ENCODE results near the gene FNDC3B.

Gene FNDC3B

GRCh38 chr3:172290457-172290856 lies 251.1 kb downstream of the FNDC3B start:
- H3K27ac ChIP-seq (ENCODE audit: low read depth, low read length, poor library complexity, severe bottlenecking): no peak overlapping the region
- H3K27me3 ChIP-seq (ENCODE audit: insufficient read depth, low read length): no peaks in the 10 kb centered on the region
- TF ChIP-seq CTCF (IDR thresholded peaks at IDR 0.05; ENCODE audit: low read length) (no peak), EZH2 (IDR thresholded peaks at IDR 0.05; ENCODE audit: borderline replicate concordance, low read length) (no peak)
- no peaks in the 10 kb centered on the region for H3F3A ChIP-seq (ENCODE audit: insufficient read depth, low read length)
- H3K9ac ChIP-seq (ENCODE audit: low read length): no peak overlapping the region
- no peaks in the 10 kb centered on the region for H3K9me2 ChIP-seq (ENCODE audit: low read depth, low read length)
- H3K4me3 ChIP-seq (ENCODE audit: low read depth, low read length, poor library complexity, severe bottlenecking): no peak overlapping the region
- no peaks in the 10 kb centered on the region for H3K36me3 ChIP-seq (ENCODE audit: insufficient read depth, low read length)
- H2AFZ ChIP-seq (ENCODE audit: low read length): no peak overlapping the region
- peaks cover 7% of the 10 kb centered on the region for H3K4me1 ChIP-seq (ENCODE audit: insufficient read depth, low read length, severe bottlenecking)
- H3K9me3 ChIP-seq (ENCODE audit: low read length): no peaks in the 10 kb centered on the region
- no peak overlapping the region for H3K4me2 ChIP-seq (ENCODE audit: low read length)
- H4K20me1 ChIP-seq (ENCODE audit: insufficient read depth, low read length): no peaks in the 10 kb centered on the region
- H3K79me2 ChIP-seq (ENCODE audit: insufficient read depth, low read length): no peaks in the 10 kb centered on the region

GRCh38 chr3:172291650-172292049 lies 252.3 kb downstream of the FNDC3B start:
- Histone ChIP-seq H3K4me2 (ENCODE audit: low read length) (no peak overlapping the region), H3F3A (ENCODE audit: insufficient read depth, low read length) (no peaks in the 10 kb centered on the region), H2AFZ (ENCODE audit: low read length) (no peak overlapping the region), H3K9me2 (ENCODE audit: low read depth, low read length) (no peaks in the 10 kb centered on the region), H3K4me1 (ENCODE audit: insufficient read depth, low read length, severe bottlenecking) (peaks cover 7% of the 10 kb centered on the region), H3K27ac (ENCODE audit: low read depth, low read length, poor library complexity, severe bottlenecking) (no peak overlapping the region), H3K9me3 (ENCODE audit: low read length) (no peaks in the 10 kb centered on the region), H3K79me2 (ENCODE audit: insufficient read depth, low read length) (no peaks in the 10 kb centered on the region), H4K20me1 (ENCODE audit: insufficient read depth, low read length) (no peaks in the 10 kb centered on the region), H3K36me3 (ENCODE audit: insufficient read depth, low read length) (no peaks in the 10 kb centered on the region), H3K4me3 (ENCODE audit: low read depth, low read length, poor library complexity, severe bottlenecking) (no peak overlapping the region), H3K9ac (ENCODE audit: low read length) (no peak overlapping the region), H3K27me3 (ENCODE audit: insufficient read depth, low read length) (no peaks in the 10 kb centered on the region)
- TF ChIP-seq CTCF (IDR thresholded peaks at IDR 0.05; ENCODE audit: low read length) (no peak), EZH2 (IDR thresholded peaks at IDR 0.05; ENCODE audit: borderline replicate concordance, low read length) (no peak)

GRCh38 chr3:172292422-172292821 lies 253.0 kb downstream of the FNDC3B start:
- H2AFZ ChIP-seq (ENCODE audit: low read length): no peak overlapping the region
- no peaks in the 10 kb centered on the region for H3K79me2 ChIP-seq (ENCODE audit: insufficient read depth, low read length)
- TF ChIP-seq EZH2 (IDR thresholded peaks at IDR 0.05; ENCODE audit: borderline replicate concordance, low read length) (no peak), CTCF (IDR thresholded peaks at IDR 0.05; ENCODE audit: low read length) (no peak)
- H3K4me3 ChIP-seq (ENCODE audit: low read depth, low read length, poor library complexity, severe bottlenecking): no peak overlapping the region
- H3K9me3 ChIP-seq (ENCODE audit: low read length): no peaks in the 10 kb centered on the region
- no peaks in the 10 kb centered on the region for H3K36me3 ChIP-seq (ENCODE audit: insufficient read depth, low read length)
- no peak overlapping the region for H3K27ac ChIP-seq (ENCODE audit: low read depth, low read length, poor library complexity, severe bottlenecking)
- H3K4me2 ChIP-seq (ENCODE audit: low read length): no peak overlapping the region
- H4K20me1 ChIP-seq (ENCODE audit: insufficient read depth, low read length): no peaks in the 10 kb centered on the region
- no peaks in the 10 kb centered on the region for H3F3A ChIP-seq (ENCODE audit: insufficient read depth, low read length)
- no peaks in the 10 kb centered on the region for H3K27me3 ChIP-seq (ENCODE audit: insufficient read depth, low read length)
- H3K9ac ChIP-seq (ENCODE audit: low read length): no peak overlapping the region
- H3K9me2 ChIP-seq (ENCODE audit: low read depth, low read length): no peaks in the 10 kb centered on the region
- H3K4me1 ChIP-seq (ENCODE audit: insufficient read depth, low read length, severe bottlenecking): peaks cover 7% of the 10 kb centered on the region

Data from OCI-LY1 (cell line).